T-helper 22 cell (primary cell): ENCODE results near the gene IDI1.
"Not testable (repeated sequence)": the region's sequence is repeated elsewhere in the genome, so short reads cannot be mapped to it uniquely, and the experiment has no call there.

Experiments
- DNase-seq: peaks from one replicate; pipeline ENCODE4 v3.0.0-alpha.2; 2020; ENCODE audit warnings: low read depth

The IDI1 gene

DNA sequence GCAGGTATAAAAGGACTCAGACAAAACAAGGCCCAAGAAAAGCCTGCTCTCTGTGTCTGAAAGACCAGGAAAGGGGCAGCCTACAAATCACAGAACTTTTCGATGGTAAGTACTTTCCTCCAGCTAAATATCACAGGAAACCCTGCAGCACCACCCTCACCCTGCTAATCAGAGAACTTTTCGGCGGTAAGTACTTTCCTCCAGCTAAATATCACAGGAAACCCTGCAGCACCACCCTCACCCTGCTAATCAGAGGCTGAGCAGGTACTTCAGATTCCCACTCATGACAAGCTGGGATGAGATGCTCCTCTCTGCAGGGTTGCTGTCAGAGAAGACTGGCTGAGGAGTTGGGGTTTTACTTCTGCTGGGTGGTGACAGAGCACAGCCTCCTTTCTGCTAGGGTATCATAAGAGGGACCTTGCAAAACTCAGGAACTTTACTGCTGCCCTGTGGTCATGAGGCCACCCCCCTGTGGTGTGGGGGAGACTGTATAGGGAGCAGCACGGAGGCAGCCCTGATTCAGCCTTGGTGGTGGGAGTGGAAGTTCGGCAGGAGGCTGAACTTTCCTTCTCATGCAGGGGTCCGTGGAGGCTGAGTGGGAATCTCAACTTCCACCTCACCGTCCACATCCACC lies 14.4 kb upstream of the IDI1 start:
- peak; percentile 25 for DNase-seq

GRCh38 chr10:1061930-1062774 lies 13.2 kb upstream of the IDI1 start:
- DNase-seq: no peak

- no peak for DNase-seq
Measured at GRCh38 chr10:1059902-1060301, 11.0 kb upstream of the IDI1 start.

DNA sequence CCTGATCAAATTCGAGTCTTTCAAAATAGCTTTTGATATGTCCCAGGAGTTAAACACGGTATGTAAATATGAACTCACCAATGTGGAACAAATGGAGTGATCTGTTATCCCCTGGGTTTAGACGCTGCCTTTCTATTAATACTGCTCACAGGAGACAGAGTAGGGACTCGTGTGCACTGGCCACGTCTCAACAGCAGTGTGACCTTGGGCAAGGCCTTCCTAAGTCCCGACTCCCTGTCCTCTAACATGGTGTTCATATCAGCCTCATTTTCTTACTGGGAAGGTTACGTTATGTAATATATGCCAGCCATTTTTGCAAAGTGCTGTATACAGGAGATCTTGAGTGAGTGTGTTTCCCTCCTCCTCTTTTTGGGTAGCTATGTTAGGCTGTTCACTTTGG lies 9.1 kb upstream of the IDI1 start:
- no peak for DNase-seq

DNA sequence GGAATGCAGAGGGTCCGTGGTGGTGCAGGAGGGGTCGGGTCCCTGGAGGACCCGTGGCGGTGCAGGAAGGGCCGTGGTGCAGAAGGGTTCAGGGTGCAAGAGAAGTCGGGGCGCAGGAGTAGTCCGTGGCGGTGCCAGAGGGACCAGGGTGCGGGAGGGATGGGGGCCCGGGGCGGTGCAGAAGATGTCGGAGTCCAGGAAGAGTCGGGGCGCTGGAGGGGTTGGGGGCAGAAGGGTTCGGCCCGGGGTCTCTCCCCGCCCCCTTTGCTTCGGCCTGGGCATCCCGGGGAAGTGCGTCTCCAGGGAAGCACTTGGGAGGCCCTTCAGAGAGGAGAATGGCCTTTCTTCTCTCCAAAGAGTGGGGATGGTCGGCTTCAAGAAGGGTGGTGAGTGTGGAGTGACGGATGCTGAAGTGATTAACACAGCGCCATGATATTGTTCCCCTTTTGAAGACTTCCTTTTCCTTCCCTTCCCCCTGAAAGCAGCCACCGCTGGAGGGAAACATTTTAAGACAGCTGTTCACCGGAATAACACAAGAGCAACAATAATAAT lies 8.3 kb upstream of the IDI1 start:
- DNase-seq: no peak

GRCh38 chr10:1056326-1057105 lies 7.6 kb upstream of the IDI1 start, which contains the start of gene WDR37:
Gene WDR37, plus strand, starts transcription at chr10:1056385. Its CDS starts 15,771 bp downstream, at chr10:1072156.
- peak; percentile 79 for DNase-seq

- DNase-seq: no peak
Measured at GRCh38 chr10:1054684-1055083, 5.8 kb upstream of the IDI1 start.

GRCh38 chr10:1050554-1050953 lies 1.6 kb upstream of the IDI1 start:
- DNase-seq: peak; percentile 40

DNA sequence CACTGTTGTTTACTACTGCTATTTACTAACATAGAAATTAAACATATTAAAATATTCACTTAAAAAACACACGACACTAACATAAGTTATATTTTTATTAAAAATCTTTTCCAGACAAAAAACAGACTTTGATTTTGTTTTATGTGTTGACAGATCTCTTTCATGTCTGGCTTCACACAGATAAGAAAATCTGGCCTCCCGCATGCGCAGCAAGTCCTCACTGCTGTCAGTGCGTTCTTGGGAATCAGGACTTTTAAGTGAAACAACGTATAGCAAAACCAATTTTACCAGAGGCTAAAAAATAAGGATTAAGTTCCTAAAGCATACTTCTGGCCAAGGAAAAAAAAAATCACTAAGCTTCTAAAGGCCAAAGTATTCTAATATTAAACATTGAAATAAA lies 1.2 kb upstream of the IDI1 start:
- no peak for DNase-seq

- no peak for DNase-seq
Measured at GRCh38 chr10:1049425-1049958, 573 bp upstream of the IDI1 start.

GRCh38 chr10:1048349-1048731 lies 579 bp downstream of the IDI1 start:
- DNase-seq: peak; percentile 56

DNA sequence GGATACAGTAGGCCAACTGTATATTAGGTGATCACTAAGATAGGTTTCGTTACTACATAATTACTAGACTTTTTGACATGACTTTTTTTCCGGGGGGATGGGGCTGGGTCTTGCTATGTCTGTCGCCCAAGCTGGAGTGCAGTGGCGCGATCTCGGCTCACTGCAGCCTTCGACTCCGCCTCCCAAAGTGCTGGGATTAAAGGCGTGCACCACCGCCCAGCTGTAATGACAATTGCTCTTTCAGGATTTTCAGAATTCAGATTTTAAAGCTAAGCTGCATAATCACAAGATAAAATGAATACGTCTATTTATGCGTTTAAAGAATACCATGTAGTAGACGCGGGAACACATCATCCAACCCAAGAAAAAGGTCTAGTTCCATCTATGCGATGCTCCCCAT lies 982 bp downstream of the IDI1 start:
- no peak for DNase-seq

DNA sequence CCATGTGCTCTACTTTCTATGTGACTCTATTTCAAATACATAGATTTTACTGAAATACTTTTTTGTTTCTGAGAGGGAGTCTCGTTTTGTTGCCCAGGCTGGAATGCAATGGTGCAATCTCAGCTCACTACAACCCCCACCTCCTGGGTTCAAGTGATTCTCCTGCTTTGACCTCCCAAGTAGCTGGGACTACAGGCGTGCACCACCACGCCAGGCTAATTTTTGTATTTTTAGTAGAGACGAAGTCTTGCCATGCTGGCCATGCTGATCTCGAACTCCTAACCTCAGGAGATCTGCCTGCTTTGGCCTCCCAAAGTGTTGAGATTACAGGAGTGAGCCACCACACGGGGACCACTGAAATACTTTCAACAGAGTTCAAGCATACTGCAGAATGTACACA lies 3.5 kb downstream of the IDI1 start:
- no peak for DNase-seq

DNA sequence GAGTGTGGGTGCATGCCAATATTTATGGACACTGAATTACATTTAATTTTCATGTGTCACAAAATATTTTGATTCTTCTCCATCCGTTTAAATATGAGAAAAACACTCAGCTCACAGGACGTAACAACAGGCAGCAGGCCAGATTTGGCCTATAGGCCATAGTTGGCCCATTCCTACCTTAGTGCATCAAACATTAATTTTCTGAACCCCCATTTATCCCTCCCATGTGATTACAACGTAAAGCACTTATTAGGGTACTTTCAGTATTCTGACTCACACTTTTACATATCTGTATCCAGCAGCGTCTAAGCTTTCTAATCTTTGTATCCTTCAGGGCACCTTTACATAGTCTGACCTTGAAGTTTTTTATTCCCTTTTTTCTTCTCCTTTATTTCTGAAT lies 4.0 kb downstream of the IDI1 start:
- no peak for DNase-seq

DNA sequence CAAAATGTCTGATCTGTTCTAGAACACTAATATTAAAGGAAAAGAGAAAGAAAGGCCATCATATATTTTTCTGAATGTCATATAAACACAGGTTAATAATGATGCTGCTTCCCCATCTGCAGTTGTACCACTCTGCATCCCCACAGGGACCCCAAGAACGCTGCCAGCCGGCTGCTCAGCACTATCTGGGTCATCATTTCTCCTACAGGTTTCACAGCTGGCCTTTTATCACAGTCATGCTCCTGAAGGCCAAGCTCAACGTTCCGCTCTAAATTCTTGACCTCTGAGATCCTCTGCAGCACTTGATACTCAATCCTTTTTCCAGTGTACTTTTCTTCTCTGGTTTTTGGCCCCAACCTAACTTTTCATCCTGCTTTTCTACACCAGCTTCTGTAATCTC lies 4.8 kb downstream of the IDI1 start:
- DNase-seq: no peak

- DNase-seq: no peak
Measured at GRCh38 chr10:1043532-1043995, 5.4 kb downstream of the IDI1 start.

GRCh38 chr10:1041514-1041913 lies 7.4 kb downstream of the IDI1 start:
- no peak for DNase-seq

GRCh38 chr10:1040133-1040532 lies 8.8 kb downstream of the IDI1 start:
- DNase-seq: no peak

DNA sequence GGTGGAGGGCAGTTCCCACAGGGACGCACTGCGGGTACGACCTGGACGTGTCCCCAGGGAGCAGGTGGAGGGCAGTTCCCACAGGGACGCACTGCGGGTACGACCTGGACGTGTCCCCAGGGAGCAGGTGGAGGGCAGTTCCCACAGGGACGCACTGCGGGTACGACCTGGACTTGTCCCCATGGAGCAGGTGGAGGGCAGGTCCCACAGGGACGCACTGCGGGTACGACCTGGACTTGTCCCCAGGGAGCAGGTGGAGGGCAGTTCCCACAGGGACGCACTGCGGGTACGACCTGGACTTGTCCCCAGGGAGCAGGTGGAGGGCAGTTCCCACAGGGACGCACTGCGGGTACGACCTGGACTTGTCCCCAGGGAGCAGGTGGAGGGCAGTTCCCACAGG lies 10.2 kb downstream of the IDI1 start:
- DNase-seq: not testable (repeated sequence)

DNA sequence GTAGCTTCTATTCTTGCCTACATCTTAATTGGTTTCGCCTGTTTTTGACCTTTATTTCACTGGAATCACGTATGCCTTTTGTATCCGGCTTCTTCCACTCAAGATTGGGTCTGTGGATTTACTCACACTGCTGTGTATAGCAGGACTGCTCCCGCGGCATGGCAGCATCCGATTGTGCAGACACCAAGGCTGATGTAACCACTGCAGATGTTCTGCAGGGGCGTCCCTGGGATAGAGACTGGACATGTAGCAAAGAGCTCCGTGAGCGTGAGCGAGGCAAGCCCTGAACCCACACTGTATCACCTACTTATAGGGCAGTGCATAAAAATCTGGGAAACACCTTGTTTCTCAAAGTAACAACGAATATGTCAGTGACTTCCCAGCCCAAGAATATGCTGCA lies 11.8 kb downstream of the IDI1 start:
- no peak for DNase-seq

GRCh38 chr10:1036341-1036791 lies 12.6 kb downstream of the IDI1 start:
- peak; percentile 34 for DNase-seq

- DNase-seq: no peak
Measured at GRCh38 chr10:1035201-1035600, 13.7 kb downstream of the IDI1 start.
